KOPT-K1 (cell line): ENCODE results near the gene CCL8.
"Not testable (repeated sequence)": the region's sequence is repeated elsewhere in the genome, so short reads cannot be mapped to it uniquely, and the experiment has no call there.

Source experiments
- H3K27ac ChIP-seq: fragments of 200-600 bp; sonication (generic); 2 replicates; pipeline ENCODE4 v1.5.1; 2016; ENCODE audit warnings: antibody characterized with exemption, mild to moderate bottlenecking, low read depth, low read length; ENCODE audit not compliant: poor library complexity, severe bottlenecking
- H3K36me3 ChIP-seq: fragments of 200-600 bp; sonication (generic); 2 replicates; pipeline ENCODE4 v1.5.1; 2017; ENCODE audit warnings: antibody characterized with exemption, mild to moderate bottlenecking, low read length, moderate library complexity; ENCODE audit not compliant: insufficient read depth
- H3K9me3 ChIP-seq: fragments of 200-600 bp; sonication (generic); 2 replicates; pipeline ENCODE4 v1.5.1; 2017; ENCODE audit warnings: antibody characterized with exemption, low read length, mild to moderate bottlenecking; ENCODE audit not compliant: insufficient read depth, poor library complexity, severe bottlenecking

CCL8 gene

GRCh38 chr17:34305061-34305460 lies 14.2 kb upstream of the CCL8 start:
- Histone ChIP-seq H3K27ac (no peak overlapping the region), H3K36me3 (no peaks in the 10 kb centered on the region), H3K9me3 (no peaks in the 10 kb centered on the region)

GRCh38 chr17:34305606-34306005 lies 13.6 kb upstream of the CCL8 start:
- H3K9me3 ChIP-seq = no peaks in the 10 kb centered on the region
- no peak overlapping the region for H3K27ac ChIP-seq
- no peaks in the 10 kb centered on the region for H3K36me3 ChIP-seq

GRCh38 chr17:34306466-34306865 lies 12.8 kb upstream of the CCL8 start:
- H3K36me3 ChIP-seq = no peaks in the 10 kb centered on the region
- no peak overlapping the region for H3K27ac ChIP-seq
- H3K9me3 ChIP-seq = no peaks in the 10 kb centered on the region

- no peak overlapping the region for H3K27ac ChIP-seq
Measured at GRCh38 chr17:34307110-34307509, 12.1 kb upstream of the CCL8 start.

GRCh38 chr17:34308371-34308770 lies 10.9 kb upstream of the CCL8 start:
- H3K9me3 ChIP-seq = no peaks in the 10 kb centered on the region
- no peaks in the 10 kb centered on the region for H3K36me3 ChIP-seq
- H3K27ac ChIP-seq = no peak overlapping the region

More at GRCh38 chr17:34307110-34307509, 12.1 kb upstream of the CCL8 start:
- Histone ChIP-seq H3K36me3 (no peaks in the 10 kb centered on the region), H3K9me3 (no peaks in the 10 kb centered on the region)

GRCh38 chr17:34311291-34311690 lies 7.9 kb upstream of the CCL8 start:
- Histone ChIP-seq H3K27ac (no peak overlapping the region), H3K36me3 (no peaks in the 10 kb centered on the region), H3K9me3 (no peaks in the 10 kb centered on the region)

- H3K27ac ChIP-seq = no peak overlapping the region
- no peaks in the 10 kb centered on the region for H3K9me3 ChIP-seq
- no peaks in the 10 kb centered on the region for H3K36me3 ChIP-seq
Measured at GRCh38 chr17:34312080-34312479, 7.2 kb upstream of the CCL8 start.

- no peaks in the 10 kb centered on the region for H3K36me3 ChIP-seq
- H3K9me3 ChIP-seq = no peaks in the 10 kb centered on the region
- H3K27ac ChIP-seq = no peak overlapping the region
Measured at GRCh38 chr17:34313164-34313563, 6.1 kb upstream of the CCL8 start.

GRCh38 chr17:34314279-34314678 lies 5.0 kb upstream of the CCL8 start:
- Histone ChIP-seq H3K36me3 (no peaks in the 10 kb centered on the region), H3K27ac (no peak overlapping the region), H3K9me3 (no peaks in the 10 kb centered on the region)

- no peak overlapping the region for H3K27ac ChIP-seq
- no peaks in the 10 kb centered on the region for H3K36me3 ChIP-seq
- no peaks in the 10 kb centered on the region for H3K9me3 ChIP-seq
Measured at GRCh38 chr17:34318474-34318873, 761 bp upstream of the CCL8 start.

- Histone ChIP-seq H3K9me3 (no peaks in the 10 kb centered on the region), H3K36me3 (no peaks in the 10 kb centered on the region), H3K27ac (no peak overlapping the region)
Measured at GRCh38 chr17:34321964-34322363, 2.7 kb downstream of the CCL8 start.

GRCh38 chr17:34327580-34327979 lies 8.3 kb downstream of the CCL8 start:
- H3K27ac ChIP-seq, H3K36me3 ChIP-seq, H3K9me3 ChIP-seq: not testable (repeated sequence)

GRCh38 chr17:34337701-34338100 lies 18.5 kb downstream of the CCL8 start:
- Histone ChIP-seq H3K27ac (no peak overlapping the region), H3K36me3 (no peaks in the 10 kb centered on the region), H3K9me3 (peaks cover 5% of the 10 kb centered on the region)

GRCh38 chr17:34339138-34339770 lies 20.0 kb downstream of the CCL8 start:
- Histone ChIP-seq H3K36me3 (no peaks in the 10 kb centered on the region), H3K27ac (no peak overlapping the region), H3K9me3 (peaks cover 5% of the 10 kb centered on the region)

GRCh38 chr17:34341916-34342315 lies 22.7 kb downstream of the CCL8 start:
- Histone ChIP-seq H3K27ac (no peak overlapping the region), H3K9me3 (peaks cover 5% of the 10 kb centered on the region), H3K36me3 (no peaks in the 10 kb centered on the region)

GRCh38 chr17:34347063-34347462 lies 27.8 kb downstream of the CCL8 start:
- Histone ChIP-seq H3K9me3 (peaks cover 3% of the 10 kb centered on the region), H3K36me3 (no peaks in the 10 kb centered on the region), H3K27ac (no peak overlapping the region)
